Neural cell (in vitro differentiated cells): Measurements from ENCODE around the gene LHPP.

Experiments
- EP300 ChIP-seq: fragments of 450-650 bp; conservative IDR thresholded peaks from 2 replicates; pipeline ENCODE4 v1.6.1; 2014; ENCODE audit warnings: antibody characterized with exemption, mild to moderate bottlenecking, moderate library complexity; ENCODE audit not compliant: poor library complexity, severe bottlenecking
- POLR2AphosphoS5 ChIP-seq: IDR thresholded peaks from 2 replicates; pipeline ENCODE4 v1.6.1; 2012
- TAF1 ChIP-seq: IDR thresholded peaks from 2 replicates; pipeline ENCODE4 v1.6.1; 2012; ENCODE audit warnings: low read depth
- TF ChIP-seq, protein P1 (sequence below): fragments of 450-650 bp; IDR thresholded peaks from 2 replicates; pipeline ENCODE4 v1.5.1; 2014; ENCODE audit warnings: antibody characterized with exemption, mild to moderate bottlenecking, moderate library complexity; ENCODE audit not compliant: poor library complexity, severe bottlenecking
- TF ChIP-seq, protein P2 (sequence below): IDR thresholded peaks from 2 replicates; pipeline ENCODE4 v1.6.1; 2012; ENCODE audit warnings: borderline replicate concordance

DNA sequence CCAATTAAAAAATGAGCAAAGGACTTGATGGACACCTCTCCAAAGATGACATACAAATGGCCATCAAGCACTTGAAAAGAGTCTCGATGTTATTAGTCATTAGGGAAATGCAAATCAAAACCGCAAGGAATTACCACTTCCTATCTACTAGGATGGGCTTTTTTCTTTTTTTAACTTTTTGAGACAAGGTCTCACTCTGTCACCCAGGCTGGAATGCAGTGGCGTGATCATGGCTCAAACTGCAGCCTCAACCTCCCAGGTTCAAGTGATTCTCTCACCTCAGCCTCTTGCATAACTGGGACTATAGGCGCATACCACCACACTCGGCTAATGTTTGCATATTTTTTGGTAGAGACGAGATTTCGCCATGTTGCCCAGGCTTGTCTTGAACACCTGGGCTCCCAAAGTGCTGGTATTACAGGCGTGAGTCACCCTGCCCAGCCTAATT, 25.4 kb upstream of the LHPP start:
- TF ChIP-seq, protein P1, sequence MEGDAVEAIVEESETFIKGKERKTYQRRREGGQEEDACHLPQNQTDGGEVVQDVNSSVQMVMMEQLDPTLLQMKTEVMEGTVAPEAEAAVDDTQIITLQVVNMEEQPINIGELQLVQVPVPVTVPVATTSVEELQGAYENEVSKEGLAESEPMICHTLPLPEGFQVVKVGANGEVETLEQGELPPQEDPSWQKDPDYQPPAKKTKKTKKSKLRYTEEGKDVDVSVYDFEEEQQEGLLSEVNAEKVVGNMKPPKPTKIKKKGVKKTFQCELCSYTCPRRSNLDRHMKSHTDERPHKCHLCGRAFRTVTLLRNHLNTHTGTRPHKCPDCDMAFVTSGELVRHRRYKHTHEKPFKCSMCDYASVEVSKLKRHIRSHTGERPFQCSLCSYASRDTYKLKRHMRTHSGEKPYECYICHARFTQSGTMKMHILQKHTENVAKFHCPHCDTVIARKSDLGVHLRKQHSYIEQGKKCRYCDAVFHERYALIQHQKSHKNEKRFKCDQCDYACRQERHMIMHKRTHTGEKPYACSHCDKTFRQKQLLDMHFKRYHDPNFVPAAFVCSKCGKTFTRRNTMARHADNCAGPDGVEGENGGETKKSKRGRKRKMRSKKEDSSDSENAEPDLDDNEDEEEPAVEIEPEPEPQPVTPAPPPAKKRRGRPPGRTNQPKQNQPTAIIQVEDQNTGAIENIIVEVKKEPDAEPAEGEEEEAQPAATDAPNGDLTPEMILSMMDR: no peak
- TF ChIP-seq EP300 (no peak), TAF1 (no peak), POLR2AphosphoS5 (no peak)
- TF ChIP-seq, protein P2, sequence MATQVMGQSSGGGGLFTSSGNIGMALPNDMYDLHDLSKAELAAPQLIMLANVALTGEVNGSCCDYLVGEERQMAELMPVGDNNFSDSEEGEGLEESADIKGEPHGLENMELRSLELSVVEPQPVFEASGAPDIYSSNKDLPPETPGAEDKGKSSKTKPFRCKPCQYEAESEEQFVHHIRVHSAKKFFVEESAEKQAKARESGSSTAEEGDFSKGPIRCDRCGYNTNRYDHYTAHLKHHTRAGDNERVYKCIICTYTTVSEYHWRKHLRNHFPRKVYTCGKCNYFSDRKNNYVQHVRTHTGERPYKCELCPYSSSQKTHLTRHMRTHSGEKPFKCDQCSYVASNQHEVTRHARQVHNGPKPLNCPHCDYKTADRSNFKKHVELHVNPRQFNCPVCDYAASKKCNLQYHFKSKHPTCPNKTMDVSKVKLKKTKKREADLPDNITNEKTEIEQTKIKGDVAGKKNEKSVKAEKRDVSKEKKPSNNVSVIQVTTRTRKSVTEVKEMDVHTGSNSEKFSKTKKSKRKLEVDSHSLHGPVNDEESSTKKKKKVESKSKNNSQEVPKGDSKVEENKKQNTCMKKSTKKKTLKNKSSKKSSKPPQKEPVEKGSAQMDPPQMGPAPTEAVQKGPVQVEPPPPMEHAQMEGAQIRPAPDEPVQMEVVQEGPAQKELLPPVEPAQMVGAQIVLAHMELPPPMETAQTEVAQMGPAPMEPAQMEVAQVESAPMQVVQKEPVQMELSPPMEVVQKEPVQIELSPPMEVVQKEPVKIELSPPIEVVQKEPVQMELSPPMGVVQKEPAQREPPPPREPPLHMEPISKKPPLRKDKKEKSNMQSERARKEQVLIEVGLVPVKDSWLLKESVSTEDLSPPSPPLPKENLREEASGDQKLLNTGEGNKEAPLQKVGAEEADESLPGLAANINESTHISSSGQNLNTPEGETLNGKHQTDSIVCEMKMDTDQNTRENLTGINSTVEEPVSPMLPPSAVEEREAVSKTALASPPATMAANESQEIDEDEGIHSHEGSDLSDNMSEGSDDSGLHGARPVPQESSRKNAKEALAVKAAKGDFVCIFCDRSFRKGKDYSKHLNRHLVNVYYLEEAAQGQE: no peak
